HL-60 (cell line): Measurements from ENCODE around the gene CDH23.

ENCODE experiments used
- DNase-seq, 2 experiments: peaks; one replicate each; pipeline ENCODE4 v3.0.0-alpha.2; 2010 to 2020; ENCODE audit warnings: low read depth in 1 of 2, low spot score in 1 of 2
- H3K27ac ChIP-seq: fragments of 250-450 bp; sonication (Bioruptor Pico); replicated peaks from 2 replicates; pipeline ENCODE4 v1.5.1; 2020; ENCODE audit warnings: mild to moderate bottlenecking, moderate library complexity
- H3K27me3 ChIP-seq: fragments of 250-450 bp; sonication (Bioruptor Pico); 2 replicates; pipeline ENCODE4 v1.5.1; 2021; ENCODE audit warnings: mild to moderate bottlenecking, moderate library complexity; ENCODE audit not compliant: insufficient read depth, poor library complexity, severe bottlenecking
- H3K4me3 ChIP-seq: replicated peaks from 2 replicates; pipeline ENCODE4 v1.5.1; 2011; ENCODE audit warnings: mild to moderate bottlenecking, control low read depth, low read length; ENCODE audit not compliant: insufficient read depth
- GABPA ChIP-seq: IDR thresholded peaks from 2 replicates; pipeline ENCODE4 v1.6.1; 2012; ENCODE audit warnings: low read depth
- POLR2AphosphoS5 ChIP-seq: IDR thresholded peaks from 2 replicates; pipeline ENCODE4 v1.6.1; 2012; ENCODE audit warnings: low read depth
- SPI1 ChIP-seq: IDR thresholded peaks from 2 replicates; pipeline ENCODE4 v1.6.1; 2012; ENCODE audit warnings: low read depth, mild to moderate bottlenecking, borderline replicate concordance
- TF ChIP-seq, protein P1 (sequence below): IDR thresholded peaks from 2 replicates; pipeline ENCODE4 v1.6.1; 2012; ENCODE audit warnings: low read depth; ENCODE audit not compliant: insufficient replicate concordance
- TF ChIP-seq, protein P2 (sequence below): IDR thresholded peaks from one replicate; pipeline ENCODE4 v1.5.1; 2011; ENCODE audit warnings: low read length, control low read depth, inconsistent platforms; ENCODE audit not compliant: insufficient read depth

Gene CDH23

DNA sequence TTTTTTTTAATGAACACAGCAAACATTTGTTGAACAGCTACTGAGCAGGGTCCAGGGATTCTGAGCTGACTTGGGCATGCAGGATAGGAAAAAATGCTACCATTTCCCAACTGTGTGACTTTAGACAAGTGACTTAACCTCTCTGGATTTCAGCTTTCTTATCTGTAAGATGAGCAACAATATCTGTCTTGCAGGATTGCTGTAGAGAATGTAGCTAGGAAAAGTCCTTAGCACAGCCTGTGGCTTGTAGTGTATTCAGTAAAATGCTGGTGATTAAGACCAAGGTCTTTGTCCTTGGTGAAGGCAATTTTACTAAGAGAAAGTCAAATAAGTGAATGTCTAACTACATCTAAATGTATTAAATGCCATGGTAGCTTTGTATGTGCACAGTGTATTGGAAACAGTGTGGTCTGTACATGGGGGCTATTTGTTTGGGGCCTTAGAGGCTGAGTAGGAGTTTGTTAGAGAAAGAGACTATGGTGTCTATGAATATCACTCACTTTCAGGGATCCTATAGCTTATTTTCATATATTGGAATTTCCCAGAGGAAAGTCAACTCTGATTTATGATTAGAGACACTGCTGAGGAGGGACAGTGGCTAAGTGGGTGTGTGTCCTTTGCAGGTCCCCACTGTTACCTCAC is 118.9 kb downstream of the CDH23 start:
- TF ChIP-seq, protein P1, sequence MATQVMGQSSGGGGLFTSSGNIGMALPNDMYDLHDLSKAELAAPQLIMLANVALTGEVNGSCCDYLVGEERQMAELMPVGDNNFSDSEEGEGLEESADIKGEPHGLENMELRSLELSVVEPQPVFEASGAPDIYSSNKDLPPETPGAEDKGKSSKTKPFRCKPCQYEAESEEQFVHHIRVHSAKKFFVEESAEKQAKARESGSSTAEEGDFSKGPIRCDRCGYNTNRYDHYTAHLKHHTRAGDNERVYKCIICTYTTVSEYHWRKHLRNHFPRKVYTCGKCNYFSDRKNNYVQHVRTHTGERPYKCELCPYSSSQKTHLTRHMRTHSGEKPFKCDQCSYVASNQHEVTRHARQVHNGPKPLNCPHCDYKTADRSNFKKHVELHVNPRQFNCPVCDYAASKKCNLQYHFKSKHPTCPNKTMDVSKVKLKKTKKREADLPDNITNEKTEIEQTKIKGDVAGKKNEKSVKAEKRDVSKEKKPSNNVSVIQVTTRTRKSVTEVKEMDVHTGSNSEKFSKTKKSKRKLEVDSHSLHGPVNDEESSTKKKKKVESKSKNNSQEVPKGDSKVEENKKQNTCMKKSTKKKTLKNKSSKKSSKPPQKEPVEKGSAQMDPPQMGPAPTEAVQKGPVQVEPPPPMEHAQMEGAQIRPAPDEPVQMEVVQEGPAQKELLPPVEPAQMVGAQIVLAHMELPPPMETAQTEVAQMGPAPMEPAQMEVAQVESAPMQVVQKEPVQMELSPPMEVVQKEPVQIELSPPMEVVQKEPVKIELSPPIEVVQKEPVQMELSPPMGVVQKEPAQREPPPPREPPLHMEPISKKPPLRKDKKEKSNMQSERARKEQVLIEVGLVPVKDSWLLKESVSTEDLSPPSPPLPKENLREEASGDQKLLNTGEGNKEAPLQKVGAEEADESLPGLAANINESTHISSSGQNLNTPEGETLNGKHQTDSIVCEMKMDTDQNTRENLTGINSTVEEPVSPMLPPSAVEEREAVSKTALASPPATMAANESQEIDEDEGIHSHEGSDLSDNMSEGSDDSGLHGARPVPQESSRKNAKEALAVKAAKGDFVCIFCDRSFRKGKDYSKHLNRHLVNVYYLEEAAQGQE: no peak
- TF ChIP-seq SPI1: no peak
- no peak for TF ChIP-seq POLR2AphosphoS5
- TF ChIP-seq, protein P2, sequence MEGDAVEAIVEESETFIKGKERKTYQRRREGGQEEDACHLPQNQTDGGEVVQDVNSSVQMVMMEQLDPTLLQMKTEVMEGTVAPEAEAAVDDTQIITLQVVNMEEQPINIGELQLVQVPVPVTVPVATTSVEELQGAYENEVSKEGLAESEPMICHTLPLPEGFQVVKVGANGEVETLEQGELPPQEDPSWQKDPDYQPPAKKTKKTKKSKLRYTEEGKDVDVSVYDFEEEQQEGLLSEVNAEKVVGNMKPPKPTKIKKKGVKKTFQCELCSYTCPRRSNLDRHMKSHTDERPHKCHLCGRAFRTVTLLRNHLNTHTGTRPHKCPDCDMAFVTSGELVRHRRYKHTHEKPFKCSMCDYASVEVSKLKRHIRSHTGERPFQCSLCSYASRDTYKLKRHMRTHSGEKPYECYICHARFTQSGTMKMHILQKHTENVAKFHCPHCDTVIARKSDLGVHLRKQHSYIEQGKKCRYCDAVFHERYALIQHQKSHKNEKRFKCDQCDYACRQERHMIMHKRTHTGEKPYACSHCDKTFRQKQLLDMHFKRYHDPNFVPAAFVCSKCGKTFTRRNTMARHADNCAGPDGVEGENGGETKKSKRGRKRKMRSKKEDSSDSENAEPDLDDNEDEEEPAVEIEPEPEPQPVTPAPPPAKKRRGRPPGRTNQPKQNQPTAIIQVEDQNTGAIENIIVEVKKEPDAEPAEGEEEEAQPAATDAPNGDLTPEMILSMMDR: no peak
- no peak for TF ChIP-seq GABPA
- peaks cover 3% of the 10 kb centered on the region for H3K27me3 ChIP-seq

DNA sequence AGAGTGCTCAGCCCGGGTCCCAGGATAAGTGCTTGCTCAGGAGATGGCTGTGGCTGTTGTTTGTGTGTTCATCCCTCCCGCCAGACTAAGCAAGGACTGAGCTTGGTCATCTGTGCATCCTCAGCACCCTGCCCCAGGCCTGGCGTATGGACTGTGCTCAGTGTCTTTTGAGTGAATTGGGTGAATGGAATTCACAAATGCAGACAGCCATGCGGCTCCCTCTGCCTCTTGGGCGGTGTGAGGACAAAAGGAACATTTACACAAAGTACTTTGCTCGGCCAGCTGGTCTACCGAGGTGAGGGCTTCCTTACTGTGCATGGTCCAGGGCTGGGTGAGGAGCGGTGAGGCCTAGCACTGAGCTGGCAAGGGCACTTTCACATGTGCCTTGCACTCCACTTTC is 120.2 kb downstream of the CDH23 start:
- no peak for DNase-seq
- Histone ChIP-seq H3K27ac (no peak overlapping the region), H3K4me3 (no peak overlapping the region), H3K27me3 (peaks cover 3% of the 10 kb centered on the region)
- TF ChIP-seq, protein P1: no peak

More for the DNA sequence above, 118.9 kb downstream of the CDH23 start:
- Histone ChIP-seq H3K4me3 (no peak overlapping the region), H3K27ac (no peak overlapping the region)
- no peak for DNase-seq

DNA sequence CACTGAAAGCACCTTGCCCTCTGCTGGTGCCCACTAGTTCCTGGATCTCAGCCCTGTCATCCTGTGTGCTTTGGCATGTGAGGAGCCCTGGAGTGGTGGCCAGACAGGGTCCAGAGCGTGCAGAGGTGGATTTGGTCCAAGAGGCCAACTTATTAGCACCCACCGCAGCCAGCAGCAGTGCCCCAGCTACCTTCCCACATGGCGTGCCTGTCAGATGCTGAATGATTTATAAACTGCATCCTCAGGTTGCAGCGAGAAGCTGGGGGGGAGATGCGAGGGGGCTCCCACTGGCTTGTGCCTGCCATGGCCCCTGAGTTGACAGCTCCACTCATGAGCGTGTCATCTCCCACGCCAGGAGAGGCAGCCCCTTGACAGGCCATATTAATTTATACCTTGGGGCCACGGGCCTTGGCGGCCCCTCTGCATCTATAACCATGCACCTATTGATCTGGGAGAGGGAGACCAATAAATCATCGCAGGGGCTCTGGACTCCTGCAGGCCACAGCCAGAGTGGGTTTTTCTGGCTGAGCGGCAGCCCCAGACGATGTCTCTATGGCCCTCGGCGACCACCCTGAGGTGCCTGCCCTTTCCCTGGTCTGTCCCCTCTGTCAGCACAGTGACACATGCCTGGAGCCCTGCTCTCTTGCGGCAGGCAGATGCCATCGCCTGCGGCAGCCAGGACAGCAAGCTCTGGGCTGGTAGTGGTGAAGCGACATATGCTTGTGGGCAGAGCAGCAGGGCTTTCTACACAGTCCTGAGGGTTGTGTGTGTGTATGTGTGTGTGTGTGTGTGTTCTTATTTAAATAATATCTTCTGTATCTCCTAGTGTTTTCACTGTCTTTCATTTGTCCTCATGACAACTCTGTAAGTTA is 120.8 kb downstream of the CDH23 start:
- no peak for TF ChIP-seq POLR2AphosphoS5
- TF ChIP-seq, protein P1: no peak
- Histone ChIP-seq H3K27ac (no peak overlapping the region), H3K27me3 (peaks cover 3% of the 10 kb centered on the region), H3K4me3 (no peak overlapping the region)
- DNase-seq: no peak

DNA sequence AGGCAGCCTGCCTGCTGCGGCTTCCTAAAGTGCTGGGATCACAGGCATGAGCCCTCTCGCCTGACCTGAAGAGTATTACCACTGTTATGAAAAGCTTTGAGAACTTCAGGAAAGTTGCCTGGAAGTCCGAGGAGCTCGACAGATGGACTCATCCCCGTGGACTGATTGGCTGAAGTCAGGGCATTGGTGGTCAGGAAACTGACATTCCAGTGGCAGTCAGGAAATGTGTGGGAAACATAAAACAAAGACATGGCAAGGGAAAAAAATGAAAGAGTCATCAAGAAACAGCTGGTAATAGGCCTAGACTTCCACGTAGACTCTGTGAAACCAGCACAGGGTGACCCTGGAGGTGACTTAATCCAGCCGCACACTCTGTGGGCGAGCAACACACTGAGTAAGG is 123.3 kb downstream of the CDH23 start:
- DNase-seq: no peak
- TF ChIP-seq, protein P1: no peak
- TF ChIP-seq POLR2AphosphoS5: no peak
- no peak for TF ChIP-seq SPI1
- no peak for TF ChIP-seq GABPA
- TF ChIP-seq, protein P2: no peak

More for the DNA sequence above, 123.3 kb downstream of the CDH23 start:
- H3K4me3 ChIP-seq: no peak overlapping the region
- no peaks in the 10 kb centered on the region for H3K27me3 ChIP-seq
- no peak overlapping the region for H3K27ac ChIP-seq
